Activated T-cell treated with anti-CD3 and anti-CD28 coated beads for 4 hours (primary cell): ENCODE results near the gene AP1M1.

Experiments
- DNase-seq: peaks from one replicate; pipeline ENCODE4 v3.0.0-alpha.2; 2020

Gene AP1M1

DNA sequence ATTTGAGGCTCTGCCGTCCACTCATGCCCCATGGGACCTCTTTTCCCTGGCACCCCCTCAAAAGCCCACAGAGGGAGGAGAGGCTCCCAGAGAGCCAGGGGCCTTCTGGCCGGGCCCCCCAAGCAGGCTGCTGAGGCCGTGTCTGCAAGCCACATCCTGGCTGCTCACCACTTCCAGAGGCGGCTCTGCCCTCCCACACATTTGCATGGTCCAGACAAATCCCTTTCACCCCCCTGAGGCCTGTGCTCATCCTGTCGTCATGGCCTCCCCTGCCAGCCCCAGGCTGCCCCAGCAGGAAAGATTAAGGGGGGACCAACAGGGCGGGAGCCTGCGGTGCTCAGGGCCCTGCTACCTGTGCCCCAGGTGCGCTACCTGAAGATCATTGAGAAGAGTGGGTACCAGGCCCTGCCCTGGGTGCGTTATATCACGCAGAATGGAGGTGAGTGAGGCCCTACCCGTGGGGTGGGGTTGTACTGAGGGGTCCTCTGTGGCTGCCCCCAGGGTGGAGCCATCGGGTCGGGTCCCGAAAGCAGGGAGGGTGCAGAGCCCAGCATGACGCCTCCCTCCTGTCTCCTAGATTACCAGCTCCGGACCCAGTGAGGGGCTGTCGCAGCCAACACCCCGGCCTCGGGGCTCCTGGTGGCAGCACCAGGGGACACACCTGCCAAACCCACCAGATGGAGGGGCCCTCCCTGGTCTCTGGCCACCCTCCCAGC is 36.3 kb downstream of the AP1M1 start:
- DNase-seq: no peak

GRCh38 chr19:16234552-16235445 is 37.1 kb downstream of the AP1M1 start:
- no peak for DNase-seq

DNA sequence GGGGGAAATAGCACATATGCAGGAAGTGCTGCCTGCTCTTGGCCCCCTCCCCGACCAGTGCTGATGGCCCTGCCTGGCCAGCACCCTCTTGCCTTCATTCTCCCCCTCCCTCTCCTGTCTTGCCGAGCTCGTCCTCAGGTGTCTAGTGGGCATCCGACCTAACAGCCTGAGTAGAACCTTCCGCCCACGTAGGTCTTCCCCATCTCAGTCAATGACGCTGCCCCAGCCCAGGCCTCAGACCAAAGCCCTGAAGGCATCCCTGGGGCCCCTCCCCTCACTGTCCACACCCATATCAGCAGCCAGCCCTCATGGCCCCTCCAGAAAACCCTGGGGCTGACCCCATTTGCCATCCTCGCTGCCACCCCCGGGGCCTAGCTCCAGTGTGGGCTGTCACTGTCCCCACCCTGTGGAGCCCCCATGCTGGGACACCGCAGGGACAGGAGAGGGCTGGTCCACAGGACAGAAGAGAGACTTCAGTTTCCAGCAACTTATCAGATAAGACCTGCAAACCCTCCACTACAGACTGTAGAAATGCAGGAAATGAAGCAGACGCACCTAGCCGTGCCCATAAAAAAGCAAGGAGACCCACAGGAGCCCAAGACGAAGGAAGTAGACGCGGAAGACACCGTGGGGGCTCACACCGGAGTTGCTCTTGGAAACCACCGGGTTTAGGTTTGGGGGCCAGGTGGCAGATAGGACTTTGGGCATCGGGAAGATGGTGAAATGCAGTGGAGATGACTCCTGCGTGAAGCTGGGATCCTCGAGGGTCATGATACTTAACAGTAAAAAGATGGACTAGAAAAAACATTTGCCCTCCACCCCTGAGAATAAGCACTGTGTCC is 38.3 kb downstream of the AP1M1 start:
- no peak for DNase-seq

DNA sequence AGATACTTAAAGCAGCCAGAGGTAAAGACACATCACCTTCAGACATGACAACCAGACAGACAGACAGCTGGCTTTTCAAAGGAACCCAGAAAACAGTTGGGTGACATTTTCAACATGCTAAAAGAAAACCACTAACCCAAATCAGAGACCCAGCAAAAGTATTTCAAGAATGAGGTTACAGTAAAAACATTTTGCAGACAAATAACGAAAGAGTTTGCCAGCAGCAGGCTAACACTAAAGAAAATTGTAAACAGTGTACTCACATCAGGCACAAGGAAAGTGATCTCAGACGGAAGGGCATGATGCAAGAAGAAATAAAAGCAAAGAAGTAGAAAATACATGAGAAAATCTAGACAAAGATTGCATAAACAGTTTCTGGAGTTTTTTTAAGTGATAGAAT is 46.4 kb downstream of the AP1M1 start:
- DNase-seq: no peak

DNA sequence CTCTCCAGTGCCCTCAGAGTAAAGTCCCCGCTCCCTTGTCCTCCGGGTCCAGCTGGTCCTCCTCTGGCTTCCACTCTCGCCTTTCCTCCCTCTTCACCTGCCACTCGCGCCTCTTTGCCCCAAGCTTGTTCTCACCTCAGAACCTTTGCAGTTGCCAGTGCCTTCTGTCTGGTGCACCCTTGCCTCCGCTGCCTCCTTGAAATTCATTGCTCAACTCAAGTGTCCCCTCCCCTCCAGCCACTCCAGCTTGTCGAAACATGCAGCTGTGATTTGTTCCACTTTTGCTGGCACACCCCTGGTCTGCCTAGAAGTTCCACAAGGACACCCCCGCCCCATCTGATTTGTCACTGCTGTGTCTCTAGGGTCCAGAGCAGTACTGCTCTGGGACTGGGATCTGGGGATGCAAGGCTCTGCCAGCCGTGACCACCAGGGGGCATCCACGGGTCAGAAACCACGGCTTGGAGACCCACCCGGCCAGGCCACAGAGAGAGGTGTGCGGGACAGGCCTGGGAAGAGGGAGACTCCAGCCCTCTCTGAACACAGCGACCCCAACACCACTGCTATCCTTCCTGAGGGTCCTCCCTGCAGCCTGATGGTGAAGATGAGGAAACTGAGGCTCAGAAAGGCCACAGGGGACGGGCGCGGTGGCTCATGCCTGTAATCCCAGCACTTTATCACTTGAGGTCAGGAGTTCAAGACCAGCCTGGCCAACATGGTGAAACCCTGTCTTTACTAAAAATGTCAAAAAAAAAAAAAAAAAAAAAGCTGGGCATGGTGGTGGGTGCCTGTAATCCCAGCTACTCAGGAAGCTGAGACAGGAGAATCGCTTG is 49.9 kb downstream of the AP1M1 start:
- DNase-seq: peak; percentile 84

- no peak for DNase-seq
Measured at GRCh38 chr19:16248380-16249023, 50.8 kb downstream of the AP1M1 start.

DNA sequence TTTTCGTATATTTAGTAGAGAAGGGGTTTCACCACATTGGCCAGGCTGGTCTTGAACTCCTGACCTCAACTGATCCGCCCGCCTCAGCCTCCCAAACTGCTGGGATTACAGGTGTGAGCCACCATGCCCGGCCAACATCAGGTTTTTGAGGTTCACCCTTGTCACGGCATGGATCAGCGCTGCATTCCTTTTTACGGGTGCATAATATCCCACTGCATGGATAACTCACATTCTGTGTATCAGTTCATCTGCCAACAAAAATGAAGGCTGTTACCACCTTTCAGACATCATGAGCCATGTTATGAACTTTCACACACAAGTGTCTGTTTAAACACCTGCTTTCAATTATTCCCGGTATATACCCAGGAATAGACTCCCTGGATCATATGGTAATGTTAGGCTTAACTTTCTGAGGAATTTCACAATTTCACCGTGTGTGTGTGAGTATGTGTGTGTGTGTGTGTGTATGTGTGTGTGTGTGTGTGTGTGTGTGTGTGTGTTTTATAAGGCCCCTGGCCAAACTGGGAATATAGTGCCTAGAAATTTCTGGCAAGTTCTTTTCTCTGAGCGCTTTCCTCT is 52.2 kb downstream of the AP1M1 start:
- no peak for DNase-seq

DNA sequence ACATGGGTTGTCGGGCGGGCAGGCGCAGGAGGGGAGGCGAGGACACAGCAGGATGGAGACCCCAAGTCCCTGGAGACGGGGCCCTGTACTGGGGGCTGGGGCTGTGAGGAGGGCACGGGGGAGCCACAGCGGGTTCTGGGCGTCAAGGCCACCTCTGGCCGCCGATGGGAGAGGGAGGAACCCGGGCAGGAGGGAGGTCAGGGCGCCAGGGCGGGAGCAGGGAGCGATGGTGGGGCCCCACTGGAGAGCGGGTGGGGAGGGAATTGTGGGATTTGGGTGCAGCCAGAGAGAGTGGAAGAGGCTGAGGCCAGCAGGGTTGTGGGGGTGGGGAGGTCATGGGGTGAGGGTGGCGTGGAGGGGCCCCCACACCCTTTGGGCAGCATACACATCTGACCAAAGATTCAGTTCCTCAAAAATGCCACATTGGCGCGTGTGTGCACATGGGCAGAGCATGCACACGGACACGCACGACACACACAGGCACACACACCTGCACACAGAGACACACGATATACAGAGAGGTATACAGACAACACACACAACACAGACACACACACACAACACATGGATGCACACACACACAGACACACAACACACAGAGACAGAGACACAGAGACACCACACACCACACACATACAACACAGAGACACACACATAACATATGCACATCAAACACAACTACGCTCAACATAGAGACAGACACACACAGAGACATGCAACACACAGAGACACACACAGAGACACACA is 54.9 kb downstream of the AP1M1 start:
- no peak for DNase-seq

GRCh38 chr19:16254851-16255408 is 57.2 kb downstream of the AP1M1 start:
- no peak for DNase-seq

GRCh38 chr19:16257509-16258002 is 59.8 kb downstream of the AP1M1 start:
- no peak for DNase-seq

- no peak for DNase-seq
Measured at GRCh38 chr19:16258440-16258903, 60.8 kb downstream of the AP1M1 start.

- DNase-seq: no peak
Measured at GRCh38 chr19:16259385-16260159, 61.9 kb downstream of the AP1M1 start.

GRCh38 chr19:16260160-16260811 is 62.6 kb downstream of the AP1M1 start:
- DNase-seq: no peak

- DNase-seq: no peak
Measured at GRCh38 chr19:16260812-16261161, 63.1 kb downstream of the AP1M1 start.

- DNase-seq: no peak
Measured at GRCh38 chr19:16261584-16262368, 64.1 kb downstream of the AP1M1 start.

GRCh38 chr19:16262618-16263017 is 64.9 kb downstream of the AP1M1 start:
- DNase-seq: no peak

- DNase-seq: no peak
Measured at GRCh38 chr19:16263141-16263761, 65.5 kb downstream of the AP1M1 start.
